K562 (cell line): ENCODE measurements around the gene BCKDHB. TPM values are rescaled to one million over a fixed set of nuclear protein-coding genes. Genes with fewer than 3 reads are reported as not detected.

ENCODE experiments used
- ATAC-seq: fragments of 200-7000 bp; cut with Tn5 transposase; 3 replicates; pipeline ENCODE4 v1.9.1; 2020; ENCODE audit warnings: moderate library complexity
- BruUV-seq: library from RNA; stranded (reverse); fragments of 400-500 nt; replicated peaks from 2 replicates; lab custom pipeline; 2021; lab: Mats Ljungman, UMichigan
- CTCF ChIA-PET: fragments of 300-600 bp; formaldehyde crosslinking; extraction: SDS; loops from one replicate; lab custom pipeline; 2021; ENCODE audit warnings: low intra/inter-chr PET ratio; lab: Yijun Ruan, JAX
- POLR2A ChIA-PET: fragments of 300-600, 350-650 bp; sonication (Branson Sonifier 250); formaldehyde crosslinking; extraction: SDS; loops from one replicate; lab custom pipeline; 2021; ENCODE audit warnings: antibody characterized with exemption, inconsistent platforms; lab: Yijun Ruan, JAX
- DNase-seq, 4 experiments: peaks; one replicate each; pipeline versions ENCODE4 v3.0.0 to v3.0.0-alpha.2; 2011 to 2018; ENCODE audit warnings: low spot score in 3 of 4, mixed read lengths in 3 of 4; ENCODE audit errors: extremely low read depth in 1 of 4
- FAIRE-seq: peaks from 2 replicates; lab custom pipeline; 2011; peaks lifted over from hg19 to GRCh38; lab: Jason Lieb, UNC
- H2AFZ ChIP-seq: 2 replicates; pipeline ENCODE4 v1.6.0; 2011; ENCODE audit warnings: low read depth, low read length, control low read depth, inconsistent platforms
- H3K27ac ChIP-seq: fragments of 200-600 bp; 3 replicates; pipeline ENCODE4 v1.8.0; 2011; ENCODE audit warnings: low read depth, mild to moderate bottlenecking, control low read depth, inconsistent platforms, low read length, moderate library complexity, mixed read lengths; ENCODE audit errors: extremely low read depth
- H3K27me3 ChIP-seq, 2 experiments: fragments of 300-600 bp in 1 of 2; 2 replicates in 1 of 2; 3 replicates in 1 of 2; pipeline versions ENCODE4 v1.6.0 to v1.8.0; 2011; ENCODE audit warnings: inconsistent platforms in 2 of 2, low read length in 2 of 2, mild to moderate bottlenecking in 1 of 2, mixed read lengths in 1 of 2, moderate library complexity in 1 of 2; ENCODE audit not compliant: control insufficient read depth in 2 of 2, insufficient read depth in 2 of 2
- H3K36me3 ChIP-seq: fragments of 300-600 bp; 3 replicates; pipeline ENCODE4 v1.8.0; 2011; ENCODE audit warnings: mild to moderate bottlenecking, low read length, inconsistent platforms; ENCODE audit not compliant: control insufficient read depth, insufficient read depth
- H3K4me1 ChIP-seq, 2 experiments: fragments of 200-600 bp in 1 of 2; replicated peaks in 1 of 2; 2 replicates in 1 of 2; 3 replicates in 1 of 2; pipeline versions ENCODE4 v1.5.1 to v1.8.0; 2011; ENCODE audit warnings: inconsistent platforms in 2 of 2, low read length in 2 of 2, mild to moderate bottlenecking in 1 of 2, mixed read lengths in 1 of 2, moderate library complexity in 1 of 2; ENCODE audit not compliant: control insufficient read depth in 2 of 2, insufficient read depth in 2 of 2
- H3K4me2 ChIP-seq: 2 replicates; pipeline ENCODE4 v1.6.1; 2011; ENCODE audit warnings: low read length, control low read depth, inconsistent platforms, mixed read lengths; ENCODE audit not compliant: insufficient read depth
- H3K4me3 ChIP-seq: fragments of 200-600 bp; sonication (generic), shearing (Covaris generic); 2 replicates; pipeline ENCODE4 v1.5.1; 2016; ENCODE audit warnings: control low read depth, inconsistent platforms
- H3K79me2 ChIP-seq: fragments of 200-600 bp; 3 replicates; pipeline ENCODE4 v1.8.0; 2011; ENCODE audit warnings: low read length, inconsistent platforms; ENCODE audit not compliant: control insufficient read depth, insufficient read depth
- H3K9ac ChIP-seq, 2 experiments: 2 replicates each; pipeline versions ENCODE4 v1.6.0 to v1.6.1; 2011; ENCODE audit warnings: low read depth in 2 of 2, low read length in 2 of 2, control low read depth in 1 of 2, inconsistent platforms in 1 of 2, mild to moderate bottlenecking in 1 of 2, mixed read lengths in 1 of 2; ENCODE audit not compliant: insufficient read depth in 1 of 2
- H3K9me1 ChIP-seq: one replicate; pipeline ENCODE4 v1.6.0; 2011; ENCODE audit warnings: inconsistent platforms, mild to moderate bottlenecking, low read length, moderate library complexity; ENCODE audit not compliant: control insufficient read depth, insufficient read depth
- H3K9me3 ChIP-seq: replicated peaks from 2 replicates; pipeline ENCODE4 v1.5.1; 2011; ENCODE audit warnings: low read depth, low read length, inconsistent platforms; ENCODE audit not compliant: control insufficient read depth, insufficient read depth
- H4K20me1 ChIP-seq: replicated peaks from 2 replicates; pipeline ENCODE4 v1.6.1; 2011; ENCODE audit warnings: low read length, inconsistent platforms, mixed read lengths; ENCODE audit not compliant: control insufficient read depth, insufficient read depth
- CHAMP1 ChIP-seq: fragments of 450-650 bp; IDR thresholded peaks from 2 replicates; pipeline ENCODE4 v1.6.1; 2016; ENCODE audit warnings: mild to moderate bottlenecking
- HSF4 ChIP-seq: fragments of 250-450 bp; sonication (Bioruptor Pico); IDR thresholded peaks from 2 replicates; pipeline ENCODE4 v2.1.2; 2022; ENCODE audit warnings: mild to moderate bottlenecking, moderate library complexity, borderline replicate concordance
- KAT2B ChIP-seq: IDR thresholded peaks from one replicate; pipeline ENCODE4 v1.6.1; 2012; ENCODE audit warnings: low read depth, mild to moderate bottlenecking, control low read depth, inconsistent platforms, low read length, moderate library complexity
- THRAP3 ChIP-seq: fragments of 450-650 bp; IDR thresholded peaks from 2 replicates; pipeline ENCODE4 v1.6.1; 2016; ENCODE audit warnings: mild to moderate bottlenecking, inconsistent platforms, borderline replicate concordance
- WGBS: fragments of 100-300 bp; shearing (Covaris generic); methylation state at CpG from one replicate; pipeline ENCODE4 v1.1.6; 2016; ENCODE audit warnings: low coverage, mixed read lengths; ENCODE audit not compliant: insufficient coverage; ENCODE audit errors: missing lambda C conversion rate; 5-methylcytosine and 5-hydroxymethylcytosine counted together
- in situ Hi-C: fragments of 300-500 bp; cut with MboI; formaldehyde crosslinking; loops from 4 replicates; pipeline ENCODE4 v1.15.0; 2018; ENCODE audit warnings: inconsistent platforms, mixed read lengths
- intact Hi-C: fragments of 100-400 bp; cut with micrococcal nuclease; formaldehyde crosslinking; loops from 2 replicates; pipeline ENCODE4 v1.14.2; 2022
- polyA plus RNA-seq, 8 experiments: library from polyadenylated mRNA; depleted of rRNA in 4 of 8; stranded (reverse) in 5 of 8; unstranded in 3 of 8; fragments of >200 nt; fragmentation: Nextera tagmentation in 2 of 8; fragmentation: Illumina TruSeq in 1 of 8; extraction: Ambion mirVana in 2 of 8; extraction: Trizol in 1 of 8; gene quantifications; 2 replicates each; pipeline versions ENCODE4 v1.2.1 to v1.2.3, GENCODE V29; 2011 to 2014; ENCODE audit warnings: inconsistent platforms in 1 of 8, missing spikeins in 1 of 8
- total RNA-seq, 7 experiments: library from RNA; depleted of rRNA in 6 of 7; stranded (reverse); fragments of >200 nt in 6 of 7; fragmentation: Illumina TruSeq in 2 of 7; extraction: Trizol in 2 of 7; gene quantifications; 2 replicates each; pipeline versions ENCODE4 v1.2.1 to v1.2.3, GENCODE V29; 2011 to 2021; ENCODE audit warnings: low replicate concordance in 1 of 7

Gene BCKDHB
- total and polyA plus RNA-seq, 9 of the 15 experiments (the other 6 are each of a cell fraction or from before 2014, with no cell fraction given) = 4.1 to 23.7 (median 7.5) TPM

- FAIRE-seq = no peak
- Histone ChIP-seq H3K79me2 (no peaks in the 10 kb centered on the region), H4K20me1 (no peaks in the 10 kb centered on the region), H3K27me3 (no peaks in the 10 kb centered on the region), H3K4me3 (no peak overlapping the region), H3K36me3 (no peaks in the 10 kb centered on the region), H3K27ac (no peak overlapping the region), H2AFZ (no peak overlapping the region), H3K9me1 (no peaks in the 10 kb centered on the region), H3K4me2 (no peak overlapping the region), H3K9me3 (no peaks in the 10 kb centered on the region), H3K4me1 (no peaks in the 10 kb centered on the region), H3K9ac (no peak overlapping the region)
- BruUV-seq = no TSS peak
- no peak for DNase-seq
- intact Hi-C loops = no loop called here
- ChIA-PET POLR2A (no interaction called here), CTCF (no interaction called here)
- TF ChIP-seq THRAP3 (no peak), HSF4 (CRISPR knock-in tag) (no peak), CHAMP1 (no peak), KAT2B (no peak)
- WGBS = 41% methylated on average over 3 of the region's 3 CpGs
- ATAC-seq = no peak
- in situ Hi-C loops = no loop called here
These were observed 119.7 kb downstream of the BCKDHB start for GRCh38 chr6:80226151-80226550.
